ENCODE measurements around the gene TESPA1. TPM values are rescaled to one million over a fixed set of nuclear protein-coding genes. Genes with fewer than 3 reads are reported as not detected.

Gene TESPA1
- total RNA-seq, 1 experiment from 2014 or later = not detected

- Histone ChIP-seq H3K4me1 (no peaks in the 10 kb centered on the region), H3K27me3 (replicated peaks; ENCODE audit: control insufficient read depth, insufficient read depth, low read length) (no peaks in the 10 kb centered on the region), H3K4me3 (ENCODE audit: low read depth, low read length) (no peak overlapping the region), H3K36me3 (ENCODE audit: control insufficient read depth, insufficient read depth, low read length) (no peaks in the 10 kb centered on the region), H3K9me3 (no peaks in the 10 kb centered on the region)
- POLR2A ChIA-PET = no interaction called here
- no peak for TF ChIP-seq CTCF (IDR thresholded peaks at IDR 0.05; ENCODE audit: insufficient read depth in 1 of 2, low read depth in 1 of 2, low read length in 1 of 2, severe bottlenecking in 1 of 2, unreplicated experiment in 1 of 2)
- Mint-ChIP-seq H3K36me3 (ENCODE audit: insufficient read depth, unreplicated experiment) (no peaks in the 10 kb centered on the region), H3K4me3 (ENCODE audit: unreplicated experiment) (no peak overlapping the region), H3K27me3 (ENCODE audit: insufficient read depth, unreplicated experiment) (peaks cover 9% of the 10 kb centered on the region), H3K27ac (ENCODE audit: unreplicated experiment) (no peak overlapping the region), H3K4me1 (ENCODE audit: low read depth, unreplicated experiment) (peaks cover 4% of the 10 kb centered on the region), H3K9me3 (ENCODE audit: unreplicated experiment) (no peaks in the 10 kb centered on the region)
- no TSS peak for BruUV-seq (replicated peaks)
- intact Hi-C loops (cut with micrococcal nuclease; ENCODE audit: unreplicated experiment) = no loop called here
- CTCF ChIA-PET = no interaction called here
- no peak for DNase-seq
These were observed 40.0 kb upstream of the TESPA1 start for GRCh38 chr12:55024575-55024974.

- no peak within 1 kb of the TSS for H3K4me3 ChIP-seq (ENCODE audit: low read depth, low read length)
- no peaks in the 10 kb centered on the region for H3K4me1 ChIP-seq
- Mint-ChIP-seq H3K9me3 (ENCODE audit: unreplicated experiment) (no peaks in the 10 kb centered on the region), H3K4me1 (ENCODE audit: low read depth, unreplicated experiment) (peaks cover 8% of the 10 kb centered on the region), H3K27ac (ENCODE audit: unreplicated experiment) (no peak within 1 kb of the TSS), H3K36me3 (ENCODE audit: insufficient read depth, unreplicated experiment) (no peaks in the 10 kb centered on the region), H3K27me3 (ENCODE audit: insufficient read depth, unreplicated experiment) (peaks cover 9% of the 10 kb centered on the region), H3K4me3 (ENCODE audit: unreplicated experiment) (no peak within 1 kb of the TSS)
- H3K27me3 ChIP-seq (replicated peaks; ENCODE audit: control insufficient read depth, insufficient read depth, low read length) = no peaks in the 10 kb centered on the region
- H3K36me3 ChIP-seq (ENCODE audit: control insufficient read depth, insufficient read depth, low read length) = no peaks in the 10 kb centered on the region
- peak; percentile 69 to 73 for DNase-seq
- POLR2A ChIA-PET = no interaction called here
- no peak for TF ChIP-seq CTCF (IDR thresholded peaks at IDR 0.05; ENCODE audit: insufficient read depth in 1 of 2, low read depth in 1 of 2, low read length in 1 of 2, severe bottlenecking in 1 of 2, unreplicated experiment in 1 of 2)
- BruUV-seq (replicated peaks) = no TSS peak
- intact Hi-C loops (cut with micrococcal nuclease; ENCODE audit: unreplicated experiment) = no loop called here
- H3K9me3 ChIP-seq = no peaks in the 10 kb centered on the region
- CTCF ChIA-PET = interaction anchor here (0.8 kb wide), 1 partner anchor 27 kb away, joined by 4 read pairs; no protein-coding TSS in a partner anchor
These were observed 35.2 kb upstream of the TESPA1 start, which contains the start of gene NEUROD4 for GRCh38 chr12:55019784-55020183. Gene NEUROD4, plus strand, starts transcription at chr12:55019974. Its CDS starts 6,466 bp downstream, at chr12:55026440.

GRCh38 chr12:55017416-55017925, 32.9 kb upstream of the TESPA1 start:
- CTCF ChIA-PET = no interaction called here
- Mint-ChIP-seq H3K4me1 (ENCODE audit: low read depth, unreplicated experiment) (peaks cover 8% of the 10 kb centered on the region), H3K9me3 (ENCODE audit: unreplicated experiment) (no peaks in the 10 kb centered on the region), H3K27ac (ENCODE audit: unreplicated experiment) (no peak overlapping the region), H3K36me3 (ENCODE audit: insufficient read depth, unreplicated experiment) (no peaks in the 10 kb centered on the region), H3K4me3 (ENCODE audit: unreplicated experiment) (no peak overlapping the region), H3K27me3 (ENCODE audit: insufficient read depth, unreplicated experiment) (peaks cover 9% of the 10 kb centered on the region)
- Histone ChIP-seq H3K27me3 (replicated peaks; ENCODE audit: control insufficient read depth, insufficient read depth, low read length) (no peaks in the 10 kb centered on the region), H3K4me3 (ENCODE audit: low read depth, low read length) (no peak overlapping the region), H3K9me3 (no peaks in the 10 kb centered on the region), H3K36me3 (ENCODE audit: control insufficient read depth, insufficient read depth, low read length) (no peaks in the 10 kb centered on the region), H3K4me1 (no peaks in the 10 kb centered on the region)
- no TSS peak for BruUV-seq (replicated peaks)
- DNase-seq = no peak
- intact Hi-C loops (cut with micrococcal nuclease; ENCODE audit: unreplicated experiment) = no loop called here
- TF ChIP-seq CTCF (IDR thresholded peaks at IDR 0.05; ENCODE audit: insufficient read depth in 1 of 2, low read depth in 1 of 2, low read length in 1 of 2, severe bottlenecking in 1 of 2, unreplicated experiment in 1 of 2) = no peak
- POLR2A ChIA-PET = no interaction called here
